Inferior parietal cortex (tissue), 1 donor: ENCODE results near the gene SPTLC1.

Experiments
- DNase-seq: peaks from one replicate; pipeline ENCODE4 v3.0.0-alpha.2; 2016; ENCODE audit errors: extremely low spot score

SPTLC1 gene

GRCh38 chr9:92094655-92095054, 20.6 kb downstream of the SPTLC1 start:
- no peak for DNase-seq

GRCh38 chr9:92077888-92078287, 37.3 kb downstream of the SPTLC1 start:
- DNase-seq = no peak

GRCh38 chr9:92071634-92072033, 43.6 kb downstream of the SPTLC1 start:
- DNase-seq = no peak

GRCh38 chr9:92066168-92066567, 49.0 kb downstream of the SPTLC1 start:
- no peak for DNase-seq

GRCh38 chr9:92064711-92065110, 50.5 kb downstream of the SPTLC1 start:
- DNase-seq = no peak

- DNase-seq = no peak
Observed at GRCh38 chr9:92061184-92061583, 54.0 kb downstream of the SPTLC1 start.

GRCh38 chr9:92059661-92060060, 55.6 kb downstream of the SPTLC1 start:
- no peak for DNase-seq

- no peak for DNase-seq
Observed at GRCh38 chr9:92058723-92059444, 56.3 kb downstream of the SPTLC1 start.

GRCh38 chr9:92058026-92058425, 57.2 kb downstream of the SPTLC1 start:
- no peak for DNase-seq

- no peak for DNase-seq
Observed at GRCh38 chr9:92057226-92057625, 58.0 kb downstream of the SPTLC1 start.

- no peak for DNase-seq
Observed at GRCh38 chr9:92055624-92056023, 59.6 kb downstream of the SPTLC1 start.

- no peak for DNase-seq
Observed at GRCh38 chr9:92048924-92049625, 66.1 kb downstream of the SPTLC1 start.

GRCh38 chr9:92047500-92047899, 67.7 kb downstream of the SPTLC1 start:
- no peak for DNase-seq

- no peak for DNase-seq
Observed at GRCh38 chr9:92046676-92047075, 68.5 kb downstream of the SPTLC1 start.

- DNase-seq = no peak
Observed at GRCh38 chr9:92044936-92045335, 70.3 kb downstream of the SPTLC1 start.

- DNase-seq = no peak
Observed at GRCh38 chr9:92043002-92043401, 72.2 kb downstream of the SPTLC1 start.

- no peak for DNase-seq
Observed at GRCh38 chr9:92042260-92042659, 73.0 kb downstream of the SPTLC1 start.

- DNase-seq = no peak
Observed at GRCh38 chr9:92036756-92037155, 78.5 kb downstream of the SPTLC1 start.

- no peak for DNase-seq
Observed at GRCh38 chr9:92036411-92036746, 78.8 kb downstream of the SPTLC1 start.

- no peak for DNase-seq
Observed at GRCh38 chr9:92035687-92036410, 79.4 kb downstream of the SPTLC1 start.

- DNase-seq = no peak
Observed at GRCh38 chr9:92035146-92035545, 80.1 kb downstream of the SPTLC1 start.

GRCh38 chr9:92033991-92034390, 81.2 kb downstream of the SPTLC1 start:
- DNase-seq = no peak

GRCh38 chr9:92033307-92033706, 81.9 kb downstream of the SPTLC1 start:
- no peak for DNase-seq
